ENCODE data around the gene RSPO1. TPM values are rescaled to one million over a fixed set of nuclear protein-coding genes. Genes with fewer than 3 reads are reported as not detected.

RSPO1 gene
- total and polyA plus RNA-seq, 11 donors = 13.2 TPM; not detected in 10

DNA sequence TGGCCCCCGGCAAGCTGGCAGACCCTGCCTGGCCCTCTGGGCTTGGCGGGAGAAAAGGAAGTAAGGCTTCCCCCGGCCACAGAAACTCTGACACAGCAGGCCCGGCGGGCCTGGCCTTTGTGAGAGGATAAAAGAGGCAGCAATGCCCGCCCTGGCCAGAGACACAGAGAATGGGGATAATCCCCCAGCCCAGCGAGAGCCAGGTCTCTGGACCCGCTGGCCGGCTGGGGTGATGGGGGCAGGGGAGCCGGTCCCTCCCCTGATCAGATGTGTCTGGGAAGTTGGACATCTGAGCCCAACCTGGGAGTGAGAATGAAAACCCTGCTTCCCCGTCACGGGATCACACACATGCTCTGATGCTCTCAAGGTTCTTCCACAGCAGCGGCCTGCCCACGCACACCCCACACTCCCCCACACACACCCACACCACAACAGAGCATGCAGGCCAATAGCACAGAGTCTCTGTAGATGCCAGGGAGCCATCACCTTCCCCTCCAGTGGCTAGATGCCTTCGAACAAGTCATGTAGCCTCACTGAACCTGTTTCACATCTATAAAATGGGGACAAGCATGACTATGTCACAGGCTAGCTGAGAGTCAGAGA is 4.2 kb downstream of the RSPO1 start:
- no peaks in the 10 kb centered on the region for H3K36me3 ChIP-seq
- H3K9me3 ChIP-seq = no peaks in the 10 kb centered on the region
- 27 to 31% (median 30%) methylated on average over 10 to 15 of the region's 15 CpGs for WGBS, 4 donors
- no peak overlapping the region for H3K4me3 ChIP-seq
- DNase-seq (no peak), ATAC-seq (no peak)
- intact Hi-C loops (cut with DNase I) = no loop called here
- H3K27ac ChIP-seq = no peak overlapping the region
- no peak for TF ChIP-seq POLR2A (IDR thresholded peaks at IDR 0.05)
- TF ChIP-seq, protein P1, sequence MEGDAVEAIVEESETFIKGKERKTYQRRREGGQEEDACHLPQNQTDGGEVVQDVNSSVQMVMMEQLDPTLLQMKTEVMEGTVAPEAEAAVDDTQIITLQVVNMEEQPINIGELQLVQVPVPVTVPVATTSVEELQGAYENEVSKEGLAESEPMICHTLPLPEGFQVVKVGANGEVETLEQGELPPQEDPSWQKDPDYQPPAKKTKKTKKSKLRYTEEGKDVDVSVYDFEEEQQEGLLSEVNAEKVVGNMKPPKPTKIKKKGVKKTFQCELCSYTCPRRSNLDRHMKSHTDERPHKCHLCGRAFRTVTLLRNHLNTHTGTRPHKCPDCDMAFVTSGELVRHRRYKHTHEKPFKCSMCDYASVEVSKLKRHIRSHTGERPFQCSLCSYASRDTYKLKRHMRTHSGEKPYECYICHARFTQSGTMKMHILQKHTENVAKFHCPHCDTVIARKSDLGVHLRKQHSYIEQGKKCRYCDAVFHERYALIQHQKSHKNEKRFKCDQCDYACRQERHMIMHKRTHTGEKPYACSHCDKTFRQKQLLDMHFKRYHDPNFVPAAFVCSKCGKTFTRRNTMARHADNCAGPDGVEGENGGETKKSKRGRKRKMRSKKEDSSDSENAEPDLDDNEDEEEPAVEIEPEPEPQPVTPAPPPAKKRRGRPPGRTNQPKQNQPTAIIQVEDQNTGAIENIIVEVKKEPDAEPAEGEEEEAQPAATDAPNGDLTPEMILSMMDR (IDR thresholded peaks at IDR 0.05) = no peak
- H3K4me1 ChIP-seq = peaks cover 0 to 18% (median 0%) of the 10 kb centered on the region in 12 donors
- H3K27me3 ChIP-seq = peaks cover 32 to 100% (median 78%) of the 10 kb centered on the region in 9 donors

DNA sequence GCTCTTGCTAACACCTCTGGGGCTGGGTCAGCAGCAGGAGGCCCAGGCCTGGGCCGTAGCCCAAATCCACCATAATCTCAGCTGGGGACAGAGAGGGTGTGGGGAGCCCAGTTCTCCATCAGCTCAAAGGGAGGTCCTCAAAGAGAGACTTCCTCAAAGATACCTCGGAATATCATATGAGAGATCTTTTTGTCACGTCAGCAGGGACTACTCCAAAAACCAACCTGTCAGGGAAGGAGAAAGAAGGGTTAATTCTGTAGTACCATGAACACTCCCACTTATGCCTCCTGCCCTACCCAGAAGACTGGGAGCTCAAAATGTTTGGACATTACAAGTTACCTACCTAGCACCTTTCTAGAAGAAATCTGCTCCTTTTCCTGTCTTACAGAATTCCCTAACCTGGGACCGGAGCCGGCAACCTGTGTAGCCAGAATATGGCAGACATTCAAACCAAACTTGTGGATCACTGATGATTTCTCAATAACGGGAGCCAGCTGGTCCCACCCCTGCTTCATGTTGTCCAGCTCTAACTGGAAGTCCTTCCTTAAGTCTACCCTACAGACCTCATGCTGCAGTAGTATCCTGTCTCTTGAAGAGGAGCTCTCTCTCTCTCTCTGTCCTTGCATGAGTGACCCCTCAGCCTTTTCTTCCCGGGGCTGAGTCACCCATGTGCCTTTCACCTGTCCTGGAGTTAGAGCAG is 4.8 kb downstream of the RSPO1 start:
- Histone ChIP-seq H3K27me3 (peaks cover 28 to 100% (median 75%) of the 10 kb centered on the region in 9 donors), H3K4me3 (no peak overlapping the region), H3K4me1 (peaks cover 0 to 16% (median 0%) of the 10 kb centered on the region in 12 donors), H3K36me3 (no peaks in the 10 kb centered on the region), H3K27ac (no peak overlapping the region), H3K9me3 (no peaks in the 10 kb centered on the region)
- 47 to 59% (median 51%) methylated on average over 6 to 7 of the region's 7 CpGs for WGBS, 4 donors
- TF ChIP-seq, protein P1 (IDR thresholded peaks at IDR 0.05) = no peak
- no peak for DNase-seq
- ATAC-seq = no peak
- intact Hi-C loops (cut with DNase I) = no loop called here

DNA sequence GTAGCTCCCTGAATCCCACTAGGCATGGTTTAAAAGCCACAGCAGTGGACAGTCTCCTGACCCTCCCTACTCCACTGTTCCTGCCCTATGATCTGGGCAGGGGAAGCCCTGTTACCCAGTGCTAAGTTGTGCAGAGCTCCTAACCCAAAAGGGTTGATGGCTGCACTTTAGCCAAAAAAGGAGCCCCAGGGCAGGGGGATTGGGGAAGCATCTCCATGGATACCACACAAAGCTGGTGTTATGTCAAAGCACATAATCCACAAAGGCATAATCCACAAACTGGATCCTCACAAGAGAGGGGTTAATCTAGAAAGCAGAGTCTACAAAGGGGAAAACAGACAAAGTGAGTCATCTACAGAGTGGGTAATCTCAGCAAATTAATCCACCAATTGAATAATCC is 5.7 kb downstream of the RSPO1 start:
- intact Hi-C loops (cut with DNase I) = no loop called here
- H3K27ac ChIP-seq = no peak overlapping the region
- H3K27me3 ChIP-seq = peaks cover 22 to 99% (median 74%) of the 10 kb centered on the region in 9 donors
- no peak for ATAC-seq
- no peak overlapping the region for H3K4me3 ChIP-seq
- TF ChIP-seq, protein P1 (IDR thresholded peaks at IDR 0.05) = no peak
- TF ChIP-seq POLR2A (IDR thresholded peaks at IDR 0.05) = no peak
- H3K9me3 ChIP-seq = no peaks in the 10 kb centered on the region
- H3K36me3 ChIP-seq = no peaks in the 10 kb centered on the region
- no peak for DNase-seq
- peaks cover 0 to 7% (median 0%) of the 10 kb centered on the region in 12 donors for H3K4me1 ChIP-seq

- H3K4me3 ChIP-seq = no peak overlapping the region
- peaks cover 20 to 90% (median 69%) of the 10 kb centered on the region in 9 donors for H3K27me3 ChIP-seq
- no peak overlapping the region for H3K27ac ChIP-seq
- intact Hi-C loops (cut with DNase I) = no loop called here
- no peaks in the 10 kb centered on the region for H3K36me3 ChIP-seq
- 71 to 85% (median 78%) methylated on average over 8 of the region's 8 CpGs for WGBS, 4 donors
- no peaks in the 10 kb centered on the region for H3K4me1 ChIP-seq
- ATAC-seq = no peak
- H3K9me3 ChIP-seq = no peaks in the 10 kb centered on the region
- no peak for DNase-seq
- TF ChIP-seq POLR2A (IDR thresholded peaks at IDR 0.05) = no peak
- TF ChIP-seq, protein P1 (IDR thresholded peaks at IDR 0.05) = no peak
Measured at GRCh38 chr1:37628026-37628556, 6.6 kb downstream of the RSPO1 start.
